ENCODE measurements around the gene CLN3.
"Not testable (repeated sequence)": the region's sequence is repeated elsewhere in the genome, so short reads cannot be mapped to it uniquely, and the experiment has no call there.

The CLN3 gene

DNA sequence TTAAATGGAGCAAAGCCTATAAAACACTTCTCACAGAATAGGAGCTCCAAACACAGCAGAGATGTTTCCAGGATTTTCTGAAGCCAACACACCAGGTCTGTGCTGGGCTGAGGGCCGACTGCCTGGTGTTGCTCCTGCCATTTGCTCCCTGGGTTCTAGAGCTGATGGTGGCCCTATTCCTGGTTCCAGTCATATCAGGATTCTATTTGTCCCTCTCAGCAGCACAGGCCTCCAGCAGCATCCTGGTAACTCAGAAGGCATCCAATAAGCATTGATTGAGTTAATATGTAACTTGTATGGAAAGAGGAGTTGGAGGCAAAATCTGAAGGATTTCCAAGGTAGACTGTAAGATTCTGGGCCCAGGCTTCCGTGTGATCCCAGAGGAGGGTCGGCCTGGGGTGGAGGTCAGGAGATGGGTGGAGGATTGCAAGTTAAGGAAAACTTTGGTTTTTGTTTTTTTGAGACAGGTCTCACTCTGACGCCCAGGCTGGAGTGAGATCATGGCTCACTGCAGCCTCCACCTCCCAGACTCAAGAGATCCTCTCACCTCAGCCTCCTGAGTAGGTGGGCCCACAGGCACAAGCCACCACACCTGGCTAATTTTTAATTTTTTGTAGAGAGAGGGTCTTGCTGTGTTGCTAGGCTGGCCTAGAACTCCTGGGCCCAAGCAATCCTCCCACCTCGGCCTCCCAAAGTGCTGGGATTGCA is 41.2 kb upstream of the CLN3 start:
- TF ChIP-seq, protein P1, sequence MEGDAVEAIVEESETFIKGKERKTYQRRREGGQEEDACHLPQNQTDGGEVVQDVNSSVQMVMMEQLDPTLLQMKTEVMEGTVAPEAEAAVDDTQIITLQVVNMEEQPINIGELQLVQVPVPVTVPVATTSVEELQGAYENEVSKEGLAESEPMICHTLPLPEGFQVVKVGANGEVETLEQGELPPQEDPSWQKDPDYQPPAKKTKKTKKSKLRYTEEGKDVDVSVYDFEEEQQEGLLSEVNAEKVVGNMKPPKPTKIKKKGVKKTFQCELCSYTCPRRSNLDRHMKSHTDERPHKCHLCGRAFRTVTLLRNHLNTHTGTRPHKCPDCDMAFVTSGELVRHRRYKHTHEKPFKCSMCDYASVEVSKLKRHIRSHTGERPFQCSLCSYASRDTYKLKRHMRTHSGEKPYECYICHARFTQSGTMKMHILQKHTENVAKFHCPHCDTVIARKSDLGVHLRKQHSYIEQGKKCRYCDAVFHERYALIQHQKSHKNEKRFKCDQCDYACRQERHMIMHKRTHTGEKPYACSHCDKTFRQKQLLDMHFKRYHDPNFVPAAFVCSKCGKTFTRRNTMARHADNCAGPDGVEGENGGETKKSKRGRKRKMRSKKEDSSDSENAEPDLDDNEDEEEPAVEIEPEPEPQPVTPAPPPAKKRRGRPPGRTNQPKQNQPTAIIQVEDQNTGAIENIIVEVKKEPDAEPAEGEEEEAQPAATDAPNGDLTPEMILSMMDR (IDR thresholded peaks at IDR 0.05; ENCODE audit: extremely low read depth, missing control alignments): no peak
- DNase-seq (ENCODE audit: low spot score): no peak

DNA sequence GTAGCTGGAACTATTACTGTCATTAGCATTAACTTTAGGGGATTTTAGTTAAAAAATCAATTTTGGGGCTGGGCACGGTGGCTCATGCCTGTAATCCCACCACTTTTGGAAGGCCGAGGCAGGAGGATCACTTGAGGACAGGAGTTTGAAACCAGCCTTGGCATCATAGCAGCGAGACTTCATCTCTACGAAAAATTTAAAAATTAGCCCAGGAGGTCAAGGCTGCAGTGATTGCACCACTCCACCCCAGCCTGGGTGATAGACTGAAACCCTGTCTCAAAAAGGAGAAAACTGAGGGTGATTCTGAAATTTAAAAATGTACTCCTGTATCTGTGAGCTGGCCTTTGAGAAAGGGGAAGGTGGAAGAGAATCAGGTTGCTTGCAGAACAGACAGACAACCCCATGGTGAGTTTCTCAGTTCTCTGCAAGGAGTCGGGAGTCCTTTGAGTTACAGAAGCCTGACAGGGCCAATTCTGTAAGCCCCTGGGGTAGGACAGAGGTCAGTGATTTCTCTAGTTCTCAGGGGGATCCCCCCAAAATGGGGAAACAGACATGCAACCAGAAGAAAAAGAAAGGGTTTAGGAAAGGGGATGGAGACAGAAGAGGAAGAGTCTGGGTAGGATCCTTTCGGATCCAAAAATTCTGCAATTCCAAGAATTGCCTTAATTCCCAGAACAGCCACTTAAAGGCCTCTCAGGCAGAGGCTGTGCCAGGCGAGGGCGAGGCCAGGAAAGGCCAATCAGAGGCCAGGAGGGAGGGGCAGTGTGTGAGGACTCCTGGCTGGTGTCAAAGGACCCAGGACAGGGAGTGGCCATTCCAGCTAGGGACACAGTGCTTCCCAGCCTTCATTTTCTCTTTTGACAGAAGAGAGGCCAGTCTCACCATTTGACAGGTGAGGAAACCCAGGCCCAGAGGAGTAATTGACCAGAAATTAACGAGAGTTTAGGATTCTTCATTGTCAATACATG is 40.2 kb upstream of the CLN3 start:
- TF ChIP-seq, protein P1 (IDR thresholded peaks at IDR 0.05; ENCODE audit: extremely low read depth, missing control alignments): no peak
- no peak for DNase-seq (ENCODE audit: low spot score)

DNA sequence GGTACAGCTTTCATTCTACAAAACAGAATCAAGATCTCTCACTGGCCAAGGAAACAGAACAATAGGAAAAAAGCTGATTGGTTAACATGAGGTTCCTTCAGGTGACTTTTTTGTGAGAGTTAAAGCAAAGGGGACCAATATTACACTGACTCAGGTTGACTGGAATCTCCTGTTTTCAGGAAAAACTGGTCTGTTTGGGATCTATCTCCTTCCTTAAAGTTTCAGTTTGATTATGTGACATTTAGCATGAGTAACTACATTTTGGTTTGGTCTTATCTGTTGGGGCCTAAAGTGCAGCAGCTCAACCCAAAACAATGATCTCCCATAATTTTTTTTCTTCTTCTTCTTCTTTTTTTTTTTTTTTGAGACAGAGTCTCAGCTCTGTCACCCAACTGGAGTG is 37.2 kb upstream of the CLN3 start:
- TF ChIP-seq, protein P1 (IDR thresholded peaks at IDR 0.05; ENCODE audit: extremely low read depth, missing control alignments): no peak
- no peak for DNase-seq (ENCODE audit: low spot score)

DNA sequence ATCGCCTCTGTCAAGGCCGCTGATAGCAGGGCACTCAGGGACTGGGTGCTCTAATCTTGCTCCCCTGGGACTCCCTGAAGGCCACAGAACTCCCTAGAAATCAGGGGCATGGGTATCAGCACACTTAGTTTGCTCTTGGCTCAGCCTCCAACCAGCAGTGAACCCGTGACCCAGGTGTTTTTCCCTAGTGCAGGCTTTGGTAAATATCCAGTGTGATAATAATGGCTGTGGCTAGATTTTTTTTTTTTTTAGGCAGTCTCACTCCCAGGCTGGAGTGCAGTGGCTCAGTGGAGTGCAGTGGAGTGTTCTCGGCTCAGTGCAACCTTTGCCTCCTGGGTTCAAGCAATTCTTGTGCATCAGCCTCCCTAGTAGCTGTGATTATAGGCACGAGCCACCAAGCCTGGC is 36.6 kb upstream of the CLN3 start:
- DNase-seq (ENCODE audit: low spot score): no peak
- TF ChIP-seq, protein P1 (IDR thresholded peaks at IDR 0.05; ENCODE audit: extremely low read depth, missing control alignments): no peak

DNA sequence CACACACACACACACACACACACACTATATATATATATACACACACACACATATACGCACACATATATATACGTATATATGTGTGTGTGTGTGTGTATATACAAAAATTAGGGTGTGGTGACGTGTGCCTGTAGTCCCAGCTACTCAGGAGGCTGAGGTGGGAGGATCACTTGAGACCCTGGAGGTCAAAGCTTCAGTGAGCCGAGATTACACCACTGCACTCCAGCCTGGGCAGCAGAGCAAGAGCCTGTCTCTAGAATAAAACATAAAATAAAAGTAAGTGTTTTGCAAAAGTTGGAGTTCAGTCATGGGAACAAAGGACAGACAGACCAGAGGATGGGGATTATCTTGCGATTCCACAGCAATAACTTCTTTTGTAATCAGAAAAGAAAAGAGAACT is 36.1 kb upstream of the CLN3 start:
- DNase-seq (ENCODE audit: low spot score): no peak

DNA sequence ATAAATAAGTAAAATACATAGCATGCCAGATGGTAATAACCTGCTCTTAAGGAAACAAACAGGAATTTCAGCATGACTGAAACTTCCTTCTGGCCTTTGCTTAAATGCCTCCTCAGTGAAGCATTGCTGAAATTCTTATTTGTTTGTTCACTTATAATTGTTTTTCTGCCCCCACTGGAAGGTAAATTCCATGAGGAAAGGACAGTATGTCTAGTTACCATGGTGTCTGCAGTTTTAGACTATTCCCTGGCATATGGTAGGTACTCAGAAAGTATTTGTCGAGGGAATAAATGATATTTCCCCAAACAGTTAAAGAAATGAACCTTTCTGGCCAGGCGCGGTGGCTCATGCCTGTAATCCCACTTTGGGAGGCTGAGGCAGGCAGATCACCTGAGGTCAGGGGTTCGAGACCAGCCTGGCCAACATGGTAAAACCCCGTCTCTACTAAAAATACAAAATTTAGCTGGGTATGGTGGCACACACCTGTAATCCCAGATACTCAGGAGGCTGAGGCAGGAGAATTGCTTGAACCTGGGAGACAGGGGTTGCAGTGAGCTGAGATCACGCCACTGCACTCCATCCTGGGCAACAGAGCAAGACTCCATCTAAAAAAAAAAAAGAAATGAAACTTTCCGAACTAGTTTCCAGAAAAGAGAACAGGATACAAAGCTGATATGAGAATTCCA is 35.4 kb upstream of the CLN3 start:
- DNase-seq (ENCODE audit: low spot score): not testable (repeated sequence)

More for the DNA sequence above, 36.1 kb upstream of the CLN3 start:
- TF ChIP-seq, protein P1 (IDR thresholded peaks at IDR 0.05; ENCODE audit: extremely low read depth, missing control alignments): no peak

DNA sequence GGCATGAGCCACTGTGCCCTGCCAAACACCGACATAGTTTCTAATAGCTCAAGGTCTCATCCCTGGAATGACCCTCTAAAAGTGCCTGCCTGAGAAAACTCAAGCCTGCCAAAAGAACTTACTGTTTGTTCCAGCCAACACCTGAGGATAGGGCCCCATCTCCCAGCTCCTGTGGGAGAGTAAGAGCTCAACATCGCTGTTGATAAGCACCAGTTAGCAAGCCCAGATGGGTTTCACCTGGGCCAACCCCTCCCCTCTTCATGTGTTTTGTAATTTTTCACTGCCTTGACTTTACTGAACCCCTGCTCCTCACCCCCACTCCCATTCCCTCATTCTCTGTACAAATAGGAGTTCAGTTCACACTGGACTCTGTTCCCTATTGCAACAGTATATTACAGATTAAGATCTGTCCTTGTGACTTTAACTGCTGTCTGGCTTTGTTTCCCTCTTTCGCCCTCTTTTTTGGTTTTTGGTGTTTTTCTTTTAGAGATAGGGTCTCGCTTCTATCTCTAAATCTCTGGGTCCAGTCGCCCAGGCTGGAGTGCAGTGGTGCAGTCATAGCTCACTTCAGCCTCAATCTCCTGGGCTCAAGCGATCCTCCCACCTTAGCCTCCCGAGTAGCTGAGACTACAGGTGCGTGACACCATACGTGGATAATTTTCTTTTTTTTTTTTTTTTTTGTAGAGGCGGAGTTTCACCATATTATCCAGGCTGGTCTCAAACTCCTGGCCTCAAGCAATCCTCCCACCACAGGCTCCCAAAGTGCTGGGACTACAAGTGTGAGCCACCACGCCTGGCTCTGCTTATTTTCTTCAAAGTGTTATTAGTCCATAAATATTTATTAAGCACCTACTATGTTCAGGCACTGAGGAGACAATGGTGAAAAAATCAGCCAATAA is 34.6 kb upstream of the CLN3 start:
- no peak for DNase-seq (ENCODE audit: low spot score)
- TF ChIP-seq, protein P1 (IDR thresholded peaks at IDR 0.05; ENCODE audit: extremely low read depth, missing control alignments): no peak

Measured in GM20000 (cell line).